ENCODE measurements around the gene OPRL1.

OPRL1 gene

GRCh38 chr20:64080013-64080812, at the start of gene OPRL1:
OPRL1 (plus strand) TSS chr20:64080082; CDS start chr20:64092721, 12,639 bp downstream.
- peak within 1 kb of the TSS; percentile 66 for H3K4me3 ChIP-seq (ENCODE audit: low read length)
- H3K9ac ChIP-seq (ENCODE audit: low read length) = peak within 1 kb of the TSS; percentile 53
- no peaks in the 10 kb centered on the region for H3K36me3 ChIP-seq (ENCODE audit: control insufficient read depth, low read depth, low read length)
- H3K9me3 ChIP-seq (ENCODE audit: control insufficient read depth, low read depth, low read length) = no peaks in the 10 kb centered on the region
- H3K4me1 ChIP-seq (ENCODE audit: control insufficient read depth, low read depth, low read length) = peaks cover 13% of the 10 kb centered on the region
- no peak within 1 kb of the TSS for H3K27ac ChIP-seq (ENCODE audit: low read length)
- H3K27me3 ChIP-seq (ENCODE audit: control insufficient read depth, insufficient read depth, low read length) = peaks cover 50% of the 10 kb centered on the region

GRCh38 chr20:64030371-64031134, 49.3 kb upstream of the OPRL1 start:
- Histone ChIP-seq H3K4me1 (ENCODE audit: control insufficient read depth, low read depth, low read length) (no peaks in the 10 kb centered on the region), H3K36me3 (ENCODE audit: control insufficient read depth, low read depth, low read length) (peaks cover 56% of the 10 kb centered on the region), H3K27ac (ENCODE audit: low read length) (no peak overlapping the region)

GRCh38 chr20:64031822-64032314, 48.0 kb upstream of the OPRL1 start:
- peaks cover 7% of the 10 kb centered on the region for H3K4me1 ChIP-seq (ENCODE audit: control insufficient read depth, low read depth, low read length)
- H3K9me3 ChIP-seq (ENCODE audit: control insufficient read depth, low read depth, low read length) = no peaks in the 10 kb centered on the region
- no peak overlapping the region for H3K4me3 ChIP-seq (ENCODE audit: low read length)
- peaks cover 47% of the 10 kb centered on the region for H3K36me3 ChIP-seq (ENCODE audit: control insufficient read depth, low read depth, low read length)
- peaks cover 1% of the 10 kb centered on the region for H3K27me3 ChIP-seq (ENCODE audit: control insufficient read depth, insufficient read depth, low read length)
- H3K9ac ChIP-seq (ENCODE audit: low read length) = no peak overlapping the region
- H3K27ac ChIP-seq (ENCODE audit: low read length) = no peak overlapping the region

More at GRCh38 chr20:64030371-64031134, 49.3 kb upstream of the OPRL1 start:
- H3K9ac ChIP-seq (ENCODE audit: low read length) = no peak overlapping the region
- no peak overlapping the region for H3K4me3 ChIP-seq (ENCODE audit: low read length)
- no peaks in the 10 kb centered on the region for H3K27me3 ChIP-seq (ENCODE audit: control insufficient read depth, insufficient read depth, low read length)
- no peaks in the 10 kb centered on the region for H3K9me3 ChIP-seq (ENCODE audit: control insufficient read depth, low read depth, low read length)

GRCh38 chr20:64032706-64033624, 46.9 kb upstream of the OPRL1 start:
- no peak overlapping the region for H3K4me3 ChIP-seq (ENCODE audit: low read length)
- H3K36me3 ChIP-seq (ENCODE audit: control insufficient read depth, low read depth, low read length) = peaks cover 36% of the 10 kb centered on the region
- H3K4me1 ChIP-seq (ENCODE audit: control insufficient read depth, low read depth, low read length) = peaks cover 8% of the 10 kb centered on the region
- H3K27ac ChIP-seq (ENCODE audit: low read length) = no peak overlapping the region
- no peaks in the 10 kb centered on the region for H3K9me3 ChIP-seq (ENCODE audit: control insufficient read depth, low read depth, low read length)
- H3K27me3 ChIP-seq (ENCODE audit: control insufficient read depth, insufficient read depth, low read length) = peaks cover 12% of the 10 kb centered on the region
- H3K9ac ChIP-seq (ENCODE audit: low read length) = no peak overlapping the region

- Histone ChIP-seq H3K9me3 (ENCODE audit: control insufficient read depth, low read depth, low read length) (no peaks in the 10 kb centered on the region), H3K36me3 (ENCODE audit: control insufficient read depth, low read depth, low read length) (peaks cover 27% of the 10 kb centered on the region), H3K4me3 (ENCODE audit: low read length) (no peak overlapping the region), H3K9ac (ENCODE audit: low read length) (no peak overlapping the region), H3K27me3 (ENCODE audit: control insufficient read depth, insufficient read depth, low read length) (peaks cover 23% of the 10 kb centered on the region), H3K27ac (ENCODE audit: low read length) (no peak overlapping the region), H3K4me1 (ENCODE audit: control insufficient read depth, low read depth, low read length) (peaks cover 8% of the 10 kb centered on the region)
Observed at GRCh38 chr20:64033981-64034493, 45.8 kb upstream of the OPRL1 start.

GRCh38 chr20:64035066-64035932, 44.6 kb upstream of the OPRL1 start:
- Histone ChIP-seq H3K36me3 (ENCODE audit: control insufficient read depth, low read depth, low read length) (peaks cover 16% of the 10 kb centered on the region), H3K27me3 (ENCODE audit: control insufficient read depth, insufficient read depth, low read length) (peaks cover 36% of the 10 kb centered on the region), H3K9ac (ENCODE audit: low read length) (no peak overlapping the region), H3K4me1 (ENCODE audit: control insufficient read depth, low read depth, low read length) (peaks cover 12% of the 10 kb centered on the region), H3K27ac (ENCODE audit: low read length) (no peak overlapping the region), H3K4me3 (ENCODE audit: low read length) (no peak overlapping the region), H3K9me3 (ENCODE audit: control insufficient read depth, low read depth, low read length) (no peaks in the 10 kb centered on the region)

GRCh38 chr20:64035933-64036345, 43.9 kb upstream of the OPRL1 start, which contains the start of gene C20orf204:
C20orf204 (plus strand) TSS chr20:64036182; CDS start chr20:64036324, 142 bp downstream.
- Histone ChIP-seq H3K27ac (ENCODE audit: low read length) (no peak within 1 kb of the TSS), H3K4me1 (ENCODE audit: control insufficient read depth, low read depth, low read length) (peaks cover 12% of the 10 kb centered on the region), H3K36me3 (ENCODE audit: control insufficient read depth, low read depth, low read length) (peaks cover 16% of the 10 kb centered on the region), H3K4me3 (ENCODE audit: low read length) (no peak within 1 kb of the TSS), H3K9ac (ENCODE audit: low read length) (no peak within 1 kb of the TSS), H3K27me3 (ENCODE audit: control insufficient read depth, insufficient read depth, low read length) (peaks cover 42% of the 10 kb centered on the region), H3K9me3 (ENCODE audit: control insufficient read depth, low read depth, low read length) (no peaks in the 10 kb centered on the region)

- Histone ChIP-seq H3K27ac (ENCODE audit: low read length) (no peak overlapping the region), H3K9ac (ENCODE audit: low read length) (no peak overlapping the region), H3K27me3 (ENCODE audit: control insufficient read depth, insufficient read depth, low read length) (peaks cover 48% of the 10 kb centered on the region), H3K4me1 (ENCODE audit: control insufficient read depth, low read depth, low read length) (peaks cover 12% of the 10 kb centered on the region), H3K4me3 (ENCODE audit: low read length) (no peak overlapping the region), H3K9me3 (ENCODE audit: control insufficient read depth, low read depth, low read length) (no peaks in the 10 kb centered on the region), H3K36me3 (ENCODE audit: control insufficient read depth, low read depth, low read length) (peaks cover 16% of the 10 kb centered on the region)
Observed at GRCh38 chr20:64036346-64037198, 43.3 kb upstream of the OPRL1 start.

GRCh38 chr20:64037199-64037497, 42.7 kb upstream of the OPRL1 start:
- Histone ChIP-seq H3K36me3 (ENCODE audit: control insufficient read depth, low read depth, low read length) (peaks cover 11% of the 10 kb centered on the region), H3K27ac (ENCODE audit: low read length) (no peak overlapping the region), H3K9me3 (ENCODE audit: control insufficient read depth, low read depth, low read length) (no peaks in the 10 kb centered on the region), H3K9ac (ENCODE audit: low read length) (no peak overlapping the region), H3K4me3 (ENCODE audit: low read length) (no peak overlapping the region), H3K4me1 (ENCODE audit: control insufficient read depth, low read depth, low read length) (peaks cover 16% of the 10 kb centered on the region), H3K27me3 (ENCODE audit: control insufficient read depth, insufficient read depth, low read length) (peaks cover 54% of the 10 kb centered on the region)
